Neuronal stem cell (in vitro differentiated cells): Measurements from ENCODE around the gene POU2AF2.

Source experiments
- DNase-seq: peaks from one replicate; pipeline ENCODE4 v3.0.0-alpha.2; 2013; ENCODE audit warnings: low spot score
- H2AFZ ChIP-seq: one replicate; pipeline ENCODE4 v1.6.1; 2013; ENCODE audit warnings: mild to moderate bottlenecking, low read length, inconsistent platforms
- H2AK5ac ChIP-seq: 2 replicates; pipeline ENCODE4 v1.6.1; 2013; ENCODE audit warnings: low read depth, mild to moderate bottlenecking, inconsistent platforms, low read length, moderate library complexity, mixed read lengths
- H2BK120ac ChIP-seq: 2 replicates; pipeline ENCODE4 v1.6.1; 2013; ENCODE audit warnings: low read depth, mild to moderate bottlenecking, inconsistent platforms, low read length, moderate library complexity, mixed read lengths
- H2BK12ac ChIP-seq: one replicate; pipeline ENCODE4 v1.6.1; 2013; ENCODE audit warnings: low read length, inconsistent platforms
- H2BK15ac ChIP-seq: 2 replicates; pipeline ENCODE4 v1.6.1; 2013; ENCODE audit warnings: mild to moderate bottlenecking, low read length, inconsistent platforms, mixed read lengths
- H2BK5ac ChIP-seq: one replicate; pipeline ENCODE4 v1.6.1; 2013; ENCODE audit warnings: inconsistent platforms, mild to moderate bottlenecking, low read length, moderate library complexity
- H3K14ac ChIP-seq: one replicate; pipeline ENCODE4 v1.6.1; 2013; ENCODE audit warnings: low read length, inconsistent platforms
- H3K18ac ChIP-seq: 2 replicates; pipeline ENCODE4 v1.6.1; 2013; ENCODE audit warnings: low read length, inconsistent platforms
- H3K23ac ChIP-seq: 2 replicates; pipeline ENCODE4 v1.6.1; 2013; ENCODE audit warnings: low read depth, mild to moderate bottlenecking, mixed read lengths, low read length, inconsistent platforms; ENCODE audit not compliant: poor library complexity
- H3K27ac ChIP-seq: replicated peaks from 3 replicates; pipeline ENCODE4 v1.5.1; 2013; ENCODE audit warnings: low read length, inconsistent platforms
- H3K27me3 ChIP-seq, 3 experiments: 2 replicates each; pipeline ENCODE4 v1.6.1; 2013; ENCODE audit warnings: low read length in 3 of 3, mild to moderate bottlenecking in 2 of 3, inconsistent platforms in 1 of 3, low read depth in 1 of 3, mixed read lengths in 1 of 3, moderate library complexity in 1 of 3; ENCODE audit not compliant: control insufficient read depth in 3 of 3, insufficient read depth in 3 of 3
- H3K36me3 ChIP-seq, 2 donors: replicated peaks in 1 of 2; 2 replicates each; pipeline ENCODE4 v1.6.1; 2013; ENCODE audit warnings: low read length in 2 of 2; ENCODE audit not compliant: control insufficient read depth in 2 of 2, insufficient read depth in 2 of 2
- H3K4ac ChIP-seq: 2 replicates; pipeline ENCODE4 v1.6.1; 2013; ENCODE audit warnings: inconsistent platforms, mild to moderate bottlenecking, low read length, moderate library complexity
- H3K4me1 ChIP-seq, 2 donors: 1 replicate in 1 of 2; 2 replicates in 1 of 2; pipeline ENCODE4 v1.6.1; 2013; ENCODE audit warnings: low read length in 2 of 2, low read depth in 1 of 2; ENCODE audit not compliant: control insufficient read depth in 2 of 2, insufficient read depth in 1 of 2
- H3K4me2 ChIP-seq: one replicate; pipeline ENCODE4 v1.6.1; 2013; ENCODE audit warnings: mild to moderate bottlenecking, low read length, inconsistent platforms; ENCODE audit not compliant: insufficient read depth, poor library complexity, severe bottlenecking
- H3K4me3 ChIP-seq, 2 donors: 2 replicates each; pipeline ENCODE4 v1.5.1; 2013; ENCODE audit warnings: low read length in 2 of 2, mild to moderate bottlenecking in 2 of 2, inconsistent platforms in 1 of 2, moderate library complexity in 1 of 2
- H3K79me1 ChIP-seq: one replicate; pipeline ENCODE4 v1.6.1; 2013; ENCODE audit warnings: low read depth, mild to moderate bottlenecking, inconsistent platforms, low read length, moderate library complexity
- H3K9ac ChIP-seq: one replicate; pipeline ENCODE4 v1.6.1; 2013; ENCODE audit warnings: mild to moderate bottlenecking, low read depth, low read length, inconsistent platforms; ENCODE audit not compliant: poor library complexity
- H3K9me3 ChIP-seq, 2 donors: replicated peaks in 1 of 2; 2 replicates each; pipeline versions ENCODE3 to v1.6.1; 2013; ENCODE audit warnings: low read length in 2 of 2, mild to moderate bottlenecking in 2 of 2, inconsistent platforms in 1 of 2, low read depth in 1 of 2, mixed read lengths in 1 of 2, moderate library complexity in 1 of 2; ENCODE audit not compliant: control insufficient read depth in 2 of 2, insufficient read depth in 1 of 2
- H4K8ac ChIP-seq: one replicate; pipeline ENCODE4 v1.6.1; 2013; ENCODE audit warnings: low read depth, mild to moderate bottlenecking, inconsistent platforms, low read length, moderate library complexity
- H4K91ac ChIP-seq: one replicate; pipeline ENCODE4 v1.6.1; 2013; ENCODE audit warnings: low read length, low read depth, mild to moderate bottlenecking, inconsistent platforms; ENCODE audit not compliant: poor library complexity
- WGBS, 2 donors: extraction: QIAGEN DNeasy Blood & Tissue Kit; methylation state at CpG; one replicate each; pipeline ENCODE4 v1.1.7; 2013; ENCODE audit warnings: missing lambda C conversion rate in 2 of 2, mixed read lengths in 1 of 2; ENCODE audit not compliant: insufficient read length in 2 of 2, insufficient replicate concordance in 1 of 2; ENCODE audit errors: extremely low coverage in 2 of 2; 5-methylcytosine and 5-hydroxymethylcytosine counted together

POU2AF2 gene

DNA sequence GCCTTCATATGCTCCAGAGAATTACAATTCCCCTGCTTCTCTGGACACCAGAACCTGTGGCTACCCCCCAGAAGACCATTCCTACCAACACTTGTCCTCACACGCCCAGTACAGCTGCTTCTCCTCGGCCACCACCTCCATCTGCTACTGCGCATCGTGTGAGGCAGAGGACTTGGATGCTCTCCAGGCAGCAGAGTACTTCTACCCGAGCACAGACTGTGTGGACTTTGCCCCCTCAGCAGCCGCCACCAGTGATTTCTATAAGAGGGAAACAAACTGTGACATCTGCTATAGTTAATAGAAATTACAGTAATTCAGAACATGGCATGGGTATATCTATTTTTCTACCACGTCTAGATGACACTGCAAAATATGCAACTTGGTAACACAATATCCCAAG lies 62.6 kb downstream of the POU2AF2 start:
- Histone ChIP-seq H2AK5ac (no peak overlapping the region), H4K91ac (no peak overlapping the region), H4K8ac (no peak overlapping the region), H3K23ac (no peak overlapping the region), H2BK15ac (no peak overlapping the region), H3K4me2 (no peak overlapping the region), H2AFZ (no peak overlapping the region), H3K27me3 (peaks cover 0 to 13% (median 0%) of the 10 kb centered on the region in 3 experiments), H3K79me1 (no peaks in the 10 kb centered on the region), H3K4me3 (peak overlapping the region in 1 of 2 donors; percentile 60), H3K4ac (no peak overlapping the region), H3K9ac (no peak overlapping the region), H3K27ac (no peak overlapping the region), H3K9me3 (no peaks in the 10 kb centered on the region), H2BK12ac (no peak overlapping the region), H3K4me1 (no peaks in the 10 kb centered on the region), H3K14ac (no peak overlapping the region), H3K18ac (peak overlapping the region; percentile 55), H2BK5ac (no peak overlapping the region), H3K36me3 (no peaks in the 10 kb centered on the region), H2BK120ac (no peak overlapping the region)
- DNase-seq: no peak
- no CpG with 5 or more reads among the region's 7 CpGs for WGBS, 2 donors

- no peak overlapping the region for H3K9ac ChIP-seq
- H3K4me1 ChIP-seq: no peaks in the 10 kb centered on the region
- H2BK5ac ChIP-seq: no peak overlapping the region
- H3K27ac ChIP-seq: no peak overlapping the region
- no peak overlapping the region for H2BK120ac ChIP-seq
- H3K4me2 ChIP-seq: no peak overlapping the region
- no CpG with 5 or more reads among the region's 5 CpGs for WGBS, 2 donors
- no peak overlapping the region for H2BK12ac ChIP-seq
- H3K36me3 ChIP-seq: no peaks in the 10 kb centered on the region
- H3K23ac ChIP-seq: no peak overlapping the region
- no peak overlapping the region for H4K91ac ChIP-seq
- no peak overlapping the region for H3K4me3 ChIP-seq
- no peak overlapping the region for H2AFZ ChIP-seq
- H3K79me1 ChIP-seq: no peaks in the 10 kb centered on the region
- H4K8ac ChIP-seq: no peak overlapping the region
- H3K9me3 ChIP-seq: no peaks in the 10 kb centered on the region
- no peak overlapping the region for H3K18ac ChIP-seq
- no peak for DNase-seq
- no peak overlapping the region for H2BK15ac ChIP-seq
- H3K4ac ChIP-seq: no peak overlapping the region
- H3K27me3 ChIP-seq: peaks cover 0 to 8% (median 0%) of the 10 kb centered on the region in 3 experiments
- H3K14ac ChIP-seq: no peak overlapping the region
- H2AK5ac ChIP-seq: no peak overlapping the region
These were observed 63.8 kb downstream of the POU2AF2 start for GRCh38 chr11:111309215-111309915.

DNA sequence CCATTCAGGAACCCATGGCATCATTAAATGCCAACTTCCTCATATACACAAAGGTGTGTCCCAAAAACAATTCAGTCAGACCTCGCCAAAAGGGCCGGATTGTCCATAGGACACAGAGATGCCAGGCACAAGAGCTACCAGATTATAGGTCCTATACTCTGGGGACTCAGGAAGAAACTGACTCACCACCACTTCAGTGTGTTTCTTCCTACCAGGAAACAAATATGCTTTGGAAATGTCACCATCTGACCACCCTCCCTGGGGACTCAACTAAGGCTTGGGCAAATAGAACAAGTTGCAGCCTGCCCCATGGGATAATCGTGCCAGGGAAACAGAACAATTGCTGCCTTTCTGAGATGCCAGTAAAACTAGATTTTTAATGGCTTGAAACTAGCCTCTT lies 64.6 kb downstream of the POU2AF2 start:
- no peak overlapping the region for H4K8ac ChIP-seq
- H4K91ac ChIP-seq: no peak overlapping the region
- no peak for DNase-seq
- H3K79me1 ChIP-seq: no peaks in the 10 kb centered on the region
- no peak overlapping the region for H3K23ac ChIP-seq
- H3K4ac ChIP-seq: no peak overlapping the region
- no peak overlapping the region for H2AK5ac ChIP-seq
- H3K9me3 ChIP-seq: no peaks in the 10 kb centered on the region
- H3K18ac ChIP-seq: no peak overlapping the region
- no peak overlapping the region for H2BK120ac ChIP-seq
- peaks cover 0 to 4% (median 0%) of the 10 kb centered on the region in 3 experiments for H3K27me3 ChIP-seq
- H2AFZ ChIP-seq: no peak overlapping the region
- H3K9ac ChIP-seq: no peak overlapping the region
- H2BK12ac ChIP-seq: no peak overlapping the region
- no peaks in the 10 kb centered on the region for H3K4me1 ChIP-seq
- no peak overlapping the region for H3K27ac ChIP-seq
- H3K4me2 ChIP-seq: no peak overlapping the region
- no peaks in the 10 kb centered on the region for H3K36me3 ChIP-seq
- no peak overlapping the region for H2BK15ac ChIP-seq
- no peak overlapping the region for H2BK5ac ChIP-seq
- no CpG with 5 or more reads among the region's 3 CpGs for WGBS, 2 donors
- H3K14ac ChIP-seq: no peak overlapping the region
- no peak overlapping the region for H3K4me3 ChIP-seq

- H3K36me3 ChIP-seq: no peaks in the 10 kb centered on the region
- H2AFZ ChIP-seq: no peak overlapping the region
- H2BK120ac ChIP-seq: no peak overlapping the region
- no peak overlapping the region for H4K91ac ChIP-seq
- no peaks in the 10 kb centered on the region for H3K79me1 ChIP-seq
- H3K27ac ChIP-seq: no peak overlapping the region
- no peak overlapping the region for H3K14ac ChIP-seq
- DNase-seq: no peak
- H3K4me3 ChIP-seq: no peak overlapping the region
- H3K9ac ChIP-seq: no peak overlapping the region
- H4K8ac ChIP-seq: no peak overlapping the region
- no peaks in the 10 kb centered on the region for H3K9me3 ChIP-seq
- no peaks in the 10 kb centered on the region for H3K4me1 ChIP-seq
- no peak overlapping the region for H3K23ac ChIP-seq
- WGBS, 2 donors: no CpG with 5 or more reads among the region's 6 CpGs
- H3K4ac ChIP-seq: no peak overlapping the region
- no peak overlapping the region for H2BK5ac ChIP-seq
- no peak overlapping the region for H2BK15ac ChIP-seq
- no peak overlapping the region for H2AK5ac ChIP-seq
- H3K27me3 ChIP-seq: no peaks in the 10 kb centered on the region
- H3K18ac ChIP-seq: no peak overlapping the region
- no peak overlapping the region for H3K4me2 ChIP-seq
- H2BK12ac ChIP-seq: no peak overlapping the region
These were observed 65.2 kb downstream of the POU2AF2 start for GRCh38 chr11:111310723-111311122.
